Ecto neural progenitor cell (in vitro differentiated cells): ENCODE results near the gene AAMP.
A peak's percentile ranks its signal among the peaks of the same experiment; 100 is the strongest.

Experiments used
- DNase-seq: peaks from one replicate; pipeline ENCODE4 v3.0.0-alpha.2; 2018; ENCODE audit warnings: low spot score

Gene AAMP

DNA sequence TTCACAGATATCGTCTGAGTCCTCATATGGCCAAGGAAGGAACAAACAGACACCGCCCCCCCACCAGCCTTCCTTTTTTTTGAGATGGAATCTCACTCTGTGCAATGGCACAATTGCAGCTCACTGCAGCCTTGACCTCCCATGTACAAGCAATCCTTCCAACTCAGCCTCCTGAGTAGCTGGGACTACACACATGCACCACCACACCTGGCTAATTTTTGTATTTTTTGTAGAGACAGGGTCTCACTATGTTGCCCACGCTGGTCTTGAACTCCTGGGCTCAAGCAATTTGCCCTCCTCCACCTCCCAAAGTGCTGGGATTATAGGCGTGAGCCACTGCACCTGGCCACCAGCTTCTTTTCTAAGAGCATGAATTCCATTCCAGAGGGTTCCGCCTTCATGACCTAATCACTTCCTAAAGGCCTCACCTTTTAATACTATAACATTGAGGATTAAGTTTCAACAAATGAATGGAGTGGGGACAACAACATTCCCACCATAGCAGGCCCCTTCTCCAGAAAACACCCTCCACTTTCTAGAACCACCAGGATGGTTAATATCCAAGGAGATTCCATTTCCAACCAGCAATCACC, 24.6 kb upstream of the AAMP start:
- DNase-seq = no peak

DNA sequence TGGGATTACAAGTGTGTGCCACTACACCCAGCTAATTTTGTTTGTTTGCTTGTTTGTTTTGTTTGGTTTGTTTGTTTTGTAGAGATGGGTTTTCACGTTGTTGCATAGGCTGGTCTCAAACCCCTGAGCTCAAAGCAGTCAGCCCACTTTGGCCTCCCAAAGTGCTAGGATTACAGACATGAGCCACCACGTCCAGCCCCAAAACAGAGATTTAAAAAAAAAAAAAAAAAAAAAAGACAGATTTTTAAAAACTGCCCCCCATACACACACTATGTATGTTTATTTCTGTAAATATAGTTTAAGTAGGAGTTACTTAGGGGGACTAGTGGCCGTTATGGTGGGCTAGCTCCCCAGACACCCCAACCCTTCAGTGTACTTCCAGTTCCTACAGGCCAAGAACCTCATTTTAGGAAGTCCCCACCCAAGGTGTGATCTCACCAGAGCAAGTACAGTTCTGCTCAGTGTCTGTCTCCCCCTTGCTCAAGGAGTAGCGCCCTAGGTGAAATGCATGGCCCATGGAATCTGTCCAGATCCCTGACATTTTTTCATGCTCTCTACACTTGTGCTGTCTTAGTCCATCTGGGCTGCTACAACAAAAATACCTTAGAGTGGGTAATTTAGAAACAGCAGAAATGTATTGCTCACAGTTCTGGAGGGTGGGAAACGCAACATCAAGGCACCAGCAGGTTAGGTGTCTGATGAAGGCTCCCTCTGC, 23.9 kb upstream of the AAMP start:
- DNase-seq = no peak

DNA sequence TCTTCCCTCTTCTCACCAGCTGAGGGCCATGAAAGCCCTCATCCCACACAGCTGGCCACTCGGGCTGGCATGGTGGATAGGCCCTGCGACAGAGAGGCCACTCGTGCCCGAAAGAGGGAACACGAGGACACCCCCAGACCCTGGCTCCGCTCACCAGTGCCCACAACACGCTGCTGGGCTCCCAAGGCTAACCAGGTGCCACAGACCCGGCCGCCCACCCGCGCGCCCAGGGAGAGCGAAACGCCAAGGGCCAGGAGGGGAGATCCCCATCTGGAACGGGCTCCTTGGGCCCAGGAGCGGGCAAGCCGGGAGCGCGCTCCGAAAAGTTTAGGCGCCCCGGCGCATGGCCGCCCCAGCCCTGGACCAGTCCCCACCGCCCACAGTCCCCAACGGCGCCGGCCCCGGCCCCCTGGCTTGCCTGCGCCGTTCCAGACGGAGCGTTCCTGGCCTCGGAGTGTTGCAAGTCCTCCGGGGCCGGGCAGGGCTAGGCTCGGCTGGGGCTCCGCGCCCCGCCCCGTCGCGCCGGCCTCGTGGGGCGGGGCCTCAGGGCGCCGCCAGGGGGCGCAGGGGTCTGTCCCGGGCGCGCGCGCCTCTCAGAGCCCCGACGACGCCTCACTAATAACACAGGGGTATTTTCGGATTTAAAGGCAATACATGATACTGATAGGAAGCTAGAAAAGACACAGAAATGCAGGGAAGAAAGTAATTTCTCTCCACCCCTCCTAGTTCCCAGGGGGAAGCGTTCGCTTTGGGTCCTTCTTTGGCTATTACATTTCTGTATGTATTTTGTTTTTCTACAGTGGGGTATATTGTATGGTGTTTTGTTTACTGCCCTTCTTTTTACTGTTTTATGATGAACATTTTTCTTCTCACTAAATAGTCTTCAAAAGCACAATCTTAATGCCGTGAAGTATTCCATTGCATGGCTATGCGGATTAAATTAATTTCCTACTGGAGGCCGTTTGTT, 22.4 kb upstream of the AAMP start, which contains the start of gene TMBIM1:
TMBIM1 (minus strand) TSS at position 456 of the 967 bp plus-strand sequence. CDS start 10,362 bp downstream, outside the sequence.
- peak; percentile 86 for DNase-seq

DNA sequence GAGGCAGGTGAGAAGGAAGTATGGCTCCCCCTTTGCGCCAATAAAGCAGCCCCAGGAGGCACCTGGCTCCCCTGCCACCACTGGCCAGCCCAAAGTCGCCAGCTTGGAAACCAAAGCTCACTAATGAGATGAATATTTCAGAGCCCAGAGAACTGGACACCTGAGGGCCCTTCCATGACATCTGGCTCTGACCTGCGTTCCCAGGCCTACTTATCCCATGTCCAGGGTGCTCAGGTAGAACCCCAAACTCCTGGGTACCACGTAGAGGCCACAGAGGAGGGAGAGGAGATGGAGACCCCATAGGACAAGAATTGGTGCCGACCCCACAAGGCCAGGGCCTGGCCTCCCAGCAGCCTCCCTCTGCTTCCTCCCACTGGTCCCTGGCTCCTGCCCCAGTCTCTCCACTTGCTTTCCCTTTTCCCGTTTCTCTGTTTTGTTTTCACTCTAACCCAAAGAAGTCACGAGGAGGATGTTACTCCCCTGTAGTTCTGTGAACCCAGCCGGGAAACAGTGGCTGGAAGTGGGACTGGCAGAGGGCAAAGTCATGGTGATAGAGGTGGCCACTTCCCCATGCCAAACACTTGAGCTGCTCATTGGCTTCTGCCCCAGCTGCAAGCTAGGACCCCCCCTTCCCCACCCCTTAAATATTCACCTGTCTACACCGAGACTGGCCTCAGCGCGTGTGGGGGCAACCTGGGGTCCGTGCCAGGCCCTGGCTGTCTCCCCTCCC, 21.5 kb upstream of the AAMP start:
- no peak for DNase-seq

DNA sequence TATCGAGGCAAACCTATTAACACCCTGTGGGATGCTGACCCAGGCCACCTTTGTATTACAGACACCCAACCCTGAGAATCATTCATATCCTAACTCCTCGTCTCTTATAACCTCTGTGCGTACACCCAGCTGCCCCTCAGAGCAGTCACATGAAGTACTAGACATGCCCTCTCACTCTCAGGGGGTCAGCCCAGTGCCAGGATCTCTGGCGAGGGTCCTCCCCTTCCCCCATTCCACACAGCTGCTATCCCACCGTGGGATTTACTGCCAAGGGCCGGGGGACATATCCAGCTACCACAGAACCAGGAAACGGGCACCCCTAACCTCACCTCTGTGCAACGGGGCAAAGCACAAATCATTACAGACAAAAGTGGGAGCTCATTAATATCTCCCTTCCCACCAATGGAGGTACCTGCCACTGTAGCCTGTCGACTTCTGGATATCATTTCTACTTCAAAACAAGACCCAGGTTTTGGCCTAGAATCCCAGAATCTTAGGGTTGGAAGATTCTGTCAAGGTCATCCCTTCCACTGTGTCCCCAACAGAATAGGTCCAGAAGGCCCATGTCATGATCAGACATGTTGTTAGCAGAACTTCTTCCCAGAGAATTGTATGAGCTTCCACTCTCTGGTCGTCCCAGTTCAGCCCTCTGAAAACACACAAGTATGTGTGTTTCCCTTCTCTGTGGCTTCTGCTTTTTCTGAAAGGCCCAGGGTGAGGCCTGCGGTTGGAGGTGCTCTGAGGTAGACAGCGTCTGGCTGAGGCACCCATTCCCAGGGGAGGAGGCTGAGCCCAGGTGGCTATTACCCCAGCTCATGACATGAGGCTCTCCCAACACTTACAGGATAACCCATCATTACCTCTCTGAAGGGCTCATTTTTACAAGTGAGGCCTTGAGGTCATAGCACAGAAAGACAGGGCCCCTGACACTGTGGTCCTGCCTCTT, 20.7 kb upstream of the AAMP start:
- DNase-seq = no peak

DNA sequence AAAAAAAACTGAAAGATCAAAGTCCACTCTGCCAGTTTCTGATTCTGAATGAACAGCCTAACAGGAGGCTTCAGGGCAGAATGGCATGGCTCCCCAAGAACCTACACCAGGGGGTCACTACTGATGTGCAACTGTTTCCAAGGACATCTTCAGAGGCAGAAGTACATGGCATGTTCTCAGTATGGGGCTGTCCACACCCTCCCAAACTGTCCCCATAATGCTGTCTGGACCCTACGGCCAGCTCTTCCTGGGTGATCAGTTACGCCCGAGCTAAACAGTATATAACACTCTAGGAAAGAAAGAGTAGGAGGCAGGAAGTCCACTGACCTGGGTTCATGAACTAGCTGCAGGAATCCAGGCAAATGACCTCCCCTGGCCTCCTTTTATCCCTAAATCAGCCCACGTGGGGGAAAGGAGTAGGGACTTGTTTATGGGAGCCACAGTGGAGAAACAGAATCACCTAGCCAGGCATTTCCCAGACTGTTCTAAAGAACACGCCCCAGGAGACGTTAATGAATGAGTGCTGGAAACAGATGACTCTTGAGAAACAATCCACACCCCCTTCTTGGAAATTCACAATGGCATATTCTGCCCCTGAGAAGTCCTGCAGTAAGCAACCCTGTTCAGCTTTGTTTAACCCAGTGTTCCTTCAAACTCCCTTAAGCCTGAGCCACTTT, 19.8 kb upstream of the AAMP start:
- no peak for DNase-seq

DNA sequence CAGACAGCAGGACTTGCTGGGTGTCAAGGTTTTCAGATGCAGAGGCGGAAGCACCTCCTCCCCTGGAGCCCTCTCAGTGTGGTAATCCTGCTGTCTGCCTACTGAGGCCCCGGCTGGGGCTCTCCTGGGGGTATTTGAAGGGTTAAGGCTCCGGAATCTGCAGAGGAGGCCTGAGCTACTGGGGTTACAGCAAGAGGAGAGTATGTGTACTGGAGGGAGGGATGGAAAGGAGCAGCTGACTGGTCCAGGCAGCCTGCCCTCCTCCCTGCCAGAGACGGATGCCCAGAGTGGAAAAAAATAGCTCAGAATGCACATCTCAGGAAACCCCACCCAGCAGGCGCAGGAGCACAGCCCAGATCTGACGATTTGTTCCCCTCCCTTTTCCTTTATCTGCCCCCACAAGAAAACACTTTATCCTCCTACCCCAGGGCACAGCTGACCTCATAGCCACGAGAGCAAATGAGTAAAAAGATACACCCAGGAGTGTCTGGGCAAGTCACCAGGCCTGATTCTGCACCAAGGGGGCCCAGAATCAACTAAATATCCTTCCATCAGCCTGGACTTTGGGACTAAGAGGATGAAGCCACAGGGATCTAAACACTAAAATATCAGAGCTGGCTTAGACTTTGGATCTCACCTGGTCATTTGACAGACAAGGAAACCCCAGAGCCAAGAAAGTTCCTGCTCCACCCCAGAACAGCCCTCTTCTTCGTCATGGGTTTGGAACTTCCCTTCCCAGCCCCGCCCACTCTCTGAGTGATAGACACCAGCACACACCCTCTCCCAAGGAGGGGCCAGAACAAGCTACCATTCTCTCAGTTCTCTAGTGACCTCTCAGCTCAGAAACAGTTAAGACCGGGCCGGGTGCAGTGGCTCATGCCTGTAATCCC, 16.9 kb upstream of the AAMP start:
- DNase-seq = peak; percentile 72

DNA sequence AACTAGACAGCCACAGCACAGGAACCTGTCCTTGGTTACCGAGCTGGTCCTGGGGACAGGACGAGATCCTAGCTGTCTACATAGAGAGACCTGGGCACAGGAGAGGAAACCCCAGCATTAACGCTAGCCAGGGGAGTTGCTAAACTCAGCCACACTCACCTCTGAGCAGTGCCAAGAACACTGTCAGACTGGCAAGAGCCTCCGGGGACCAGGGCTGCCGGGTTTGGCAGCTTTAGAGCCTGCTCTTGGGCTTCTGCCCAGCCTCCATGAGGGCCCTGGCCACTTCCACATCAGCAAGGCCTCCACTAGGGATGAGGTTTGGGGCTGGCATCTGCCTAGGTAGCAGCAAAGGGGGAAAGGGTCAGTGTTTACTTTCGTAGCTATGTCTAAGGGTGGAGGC, 15.7 kb upstream of the AAMP start:
- DNase-seq = no peak

DNA sequence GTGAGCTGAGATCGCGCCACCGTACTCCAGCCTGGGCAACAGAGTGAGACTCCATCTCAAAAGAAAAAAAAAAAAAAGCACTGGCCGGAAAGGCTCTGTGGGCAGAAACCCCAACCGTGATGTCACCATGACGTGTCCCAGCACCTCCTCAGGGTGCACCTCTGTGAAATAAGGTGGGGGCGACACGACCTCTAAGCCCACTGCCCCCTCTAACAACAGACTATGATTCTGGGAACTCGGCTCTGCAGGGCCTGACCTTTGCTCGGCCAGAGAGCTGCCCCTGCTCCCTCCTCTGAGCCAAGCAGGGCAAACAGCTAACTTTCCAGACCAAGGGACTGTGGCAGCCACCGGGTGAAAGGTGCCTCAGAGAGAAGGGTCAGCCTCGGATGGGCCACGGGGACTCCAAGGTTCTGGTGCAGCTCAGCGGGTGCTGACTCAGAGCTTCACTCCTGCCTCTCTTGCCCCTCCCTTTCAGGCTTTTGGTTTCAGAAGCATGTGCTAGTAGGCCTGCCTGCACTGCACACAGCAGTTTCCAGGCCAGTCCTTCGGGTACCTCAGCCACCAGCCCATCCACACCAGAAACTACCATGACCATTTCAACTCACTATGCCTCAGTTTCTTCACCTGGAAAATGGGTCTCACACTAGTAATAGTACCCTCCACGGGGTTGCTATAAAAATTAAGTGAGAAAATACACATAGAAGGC, 14.3 kb upstream of the AAMP start:
- no peak for DNase-seq

DNA sequence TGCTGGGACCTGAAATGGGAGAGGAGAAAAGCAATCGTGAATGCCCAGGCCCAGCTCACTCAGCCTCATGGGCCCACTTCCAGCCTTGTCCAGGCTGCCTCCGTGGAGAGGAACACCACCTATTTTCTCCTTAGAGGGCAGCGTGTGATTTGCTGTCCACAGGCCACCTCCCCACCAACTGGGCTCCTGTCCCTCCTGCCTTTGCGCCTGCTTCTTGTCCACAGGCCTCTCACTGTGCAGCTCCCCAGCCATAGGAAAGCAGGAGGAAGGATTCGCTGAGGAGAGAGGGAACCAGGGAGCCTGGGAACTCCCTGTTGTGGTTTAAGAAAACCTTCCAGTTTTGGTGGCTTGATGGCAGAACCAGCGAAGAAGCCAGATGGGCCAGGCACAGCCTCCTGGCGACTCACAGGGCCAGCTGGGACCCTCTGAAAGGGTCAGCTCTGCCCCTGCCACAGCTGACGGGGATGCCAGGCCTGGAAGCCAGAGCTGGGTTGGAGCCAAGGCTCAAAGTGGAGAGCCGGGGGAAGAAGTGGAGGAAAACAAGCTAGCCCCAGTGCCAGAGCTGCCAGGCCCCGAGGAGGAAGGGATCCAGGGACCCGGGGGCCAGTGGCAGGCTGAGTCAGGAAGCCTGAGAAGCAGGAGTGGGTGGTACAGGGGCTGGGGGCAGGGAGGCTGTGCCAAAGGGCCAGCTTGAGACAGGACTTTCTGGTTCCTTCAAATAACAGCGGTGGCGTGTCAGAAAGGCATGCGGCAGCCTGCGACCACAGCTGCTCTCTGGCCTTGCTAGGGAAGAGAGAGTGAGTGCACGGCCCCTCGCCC, 12.4 kb upstream of the AAMP start:
- no peak for DNase-seq

DNA sequence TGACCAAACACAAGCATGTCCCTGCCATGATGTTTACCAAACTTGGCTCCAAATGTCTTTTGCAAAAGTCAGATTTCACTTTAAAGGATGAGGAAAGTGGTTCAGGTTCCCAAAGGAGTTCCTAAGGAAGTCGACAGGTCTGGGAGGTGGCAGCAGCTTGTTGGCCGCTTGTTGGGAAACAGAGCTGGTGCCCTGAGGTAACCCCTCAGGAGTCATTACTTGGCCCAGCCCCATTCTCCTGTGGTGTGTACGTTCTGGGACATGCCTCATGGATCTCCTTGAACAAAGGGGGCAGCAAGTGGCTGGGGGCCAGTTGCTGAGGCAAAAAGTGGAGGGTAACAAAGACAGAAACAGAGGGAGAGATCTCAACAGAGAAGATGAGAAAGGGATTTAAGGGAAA, 11.5 kb upstream of the AAMP start:
- DNase-seq = no peak

DNA sequence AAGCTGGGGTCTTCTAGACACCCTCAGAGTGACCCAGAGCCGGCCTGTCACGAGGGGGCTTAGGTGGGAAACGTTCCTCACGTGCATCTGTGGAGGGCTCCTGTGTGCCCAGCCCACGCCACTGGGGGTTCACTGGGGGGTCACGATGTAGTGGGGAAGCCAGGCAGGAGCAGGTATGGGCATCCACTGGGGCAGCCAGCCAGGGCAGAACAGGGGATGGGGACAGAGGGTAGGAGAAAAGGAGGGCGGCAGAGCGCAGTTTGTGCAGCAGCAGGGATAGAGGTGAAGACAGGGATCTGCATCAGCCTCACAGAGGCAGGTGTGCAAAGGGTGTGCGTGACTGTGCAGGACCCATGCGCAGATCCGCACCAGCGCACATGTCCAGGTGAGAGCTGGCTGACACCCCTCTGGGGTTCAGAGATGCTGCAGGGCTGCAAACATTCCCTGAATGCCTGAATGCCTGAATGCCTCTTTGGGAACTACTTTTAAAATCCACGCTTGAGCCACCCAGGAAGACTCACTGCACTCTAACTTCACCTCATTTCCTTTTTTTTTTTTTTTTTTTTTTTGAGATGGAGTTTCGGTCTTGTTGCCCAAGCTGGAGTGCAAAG, 10.4 kb upstream of the AAMP start:
- DNase-seq = no peak

DNA sequence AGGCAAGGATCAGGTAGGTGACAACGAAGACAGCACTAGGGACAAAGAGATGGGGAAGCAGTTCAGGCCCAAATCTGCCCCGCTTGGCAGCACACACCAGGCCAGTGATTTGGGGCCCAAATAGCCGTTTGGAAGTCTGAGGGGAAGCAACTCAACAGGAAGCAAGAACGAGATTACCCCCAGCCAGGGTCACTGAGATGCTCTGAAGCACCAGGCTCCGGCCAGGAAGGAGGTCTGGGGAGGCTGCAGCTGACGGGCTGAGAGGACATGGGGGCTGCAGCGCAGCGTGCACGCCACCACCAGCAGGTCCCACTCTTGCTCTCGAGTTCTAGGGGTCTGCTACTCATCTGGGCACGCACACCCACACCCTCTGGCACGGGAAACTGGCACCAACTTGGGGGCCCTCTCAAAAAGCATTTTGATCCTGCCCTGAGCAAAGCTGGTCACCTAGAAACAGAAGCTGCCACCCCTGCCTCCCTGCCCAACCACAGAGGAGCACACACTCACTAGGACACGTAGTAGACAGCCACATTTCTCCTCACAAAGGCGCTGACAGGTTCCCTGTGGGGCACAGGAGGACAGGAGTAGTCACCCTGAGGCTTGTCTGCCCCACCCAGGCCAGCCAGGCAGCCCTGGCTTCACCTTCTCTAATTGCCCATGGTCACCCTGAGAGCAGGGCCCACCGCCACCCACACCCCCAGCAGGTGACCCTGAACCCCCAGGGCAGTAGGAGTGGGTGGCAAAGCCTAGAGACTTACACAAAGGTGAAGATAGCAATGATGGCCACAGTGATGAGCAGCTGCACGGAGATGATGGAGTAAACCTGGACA, 8.8 kb upstream of the AAMP start:
- DNase-seq = no peak

DNA sequence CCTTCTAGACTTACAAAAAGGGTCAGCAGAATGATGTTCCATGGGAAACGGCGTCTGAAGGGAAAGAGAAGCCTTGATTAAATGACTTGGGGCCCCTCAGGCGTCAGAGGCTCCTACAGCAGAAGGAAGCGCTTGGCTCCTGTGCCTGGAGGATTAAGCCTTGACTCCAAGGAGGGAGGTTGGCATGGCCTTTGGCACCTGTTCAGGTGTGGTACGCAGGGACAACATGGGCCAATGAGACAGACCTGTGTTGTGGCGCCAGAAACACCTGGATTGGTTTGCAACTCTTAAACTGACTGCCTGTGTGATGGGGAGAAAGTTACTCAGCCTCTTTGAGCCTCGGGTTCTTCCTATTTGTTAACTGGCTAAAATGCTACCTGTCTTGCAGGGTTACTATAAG, 8.0 kb upstream of the AAMP start:
- DNase-seq = no peak

DNA sequence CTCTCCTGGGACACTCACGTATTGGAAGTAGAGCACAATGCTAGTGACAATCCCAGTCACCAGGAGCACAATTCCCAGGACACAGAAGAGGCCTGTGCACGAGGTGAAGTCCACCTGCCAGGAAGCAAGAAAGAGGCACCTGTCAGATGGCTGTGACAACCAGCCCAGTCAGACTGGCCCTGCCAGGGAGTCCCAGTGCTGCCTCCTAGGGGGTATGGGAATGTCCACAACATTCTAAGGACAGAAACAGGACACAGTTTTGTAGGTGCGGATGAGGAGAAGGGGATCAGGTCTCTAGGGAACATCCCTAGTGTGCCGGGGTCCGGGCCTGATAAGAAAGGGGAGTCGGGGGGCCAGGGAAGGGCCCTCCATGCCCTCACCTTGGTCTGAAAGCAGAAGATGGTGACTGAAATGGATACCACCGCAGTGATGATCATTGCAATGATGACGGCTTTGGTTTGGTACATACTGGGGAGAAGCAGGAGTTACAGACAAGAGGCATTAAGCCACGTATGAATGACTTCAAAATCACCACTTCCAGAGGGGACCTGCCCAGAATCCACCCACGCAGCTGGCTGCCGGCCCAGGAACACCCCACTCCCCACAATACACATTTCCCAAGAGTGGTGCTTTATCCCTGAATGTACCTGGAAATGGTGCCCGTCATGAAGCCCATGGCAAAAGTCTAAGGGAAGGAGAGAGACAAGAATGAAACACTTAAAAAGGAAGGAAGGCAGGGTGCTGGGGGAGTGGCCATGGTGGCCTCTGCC, 7.2 kb upstream of the AAMP start:
- no peak for DNase-seq
